Upper lobe of left lung (tissue), 6 donors: ENCODE measurements around the gene PRDM16. TPM values are rescaled to one million over a fixed set of nuclear protein-coding genes. Genes with fewer than 3 reads are reported as not detected.

Experiments used
- ATAC-seq, 2 donors: fragments of 200-7000 bp; cut with Tn5 transposase; one replicate each; pipeline ENCODE4 v1.9.1; 2022; ENCODE audit warnings: mild to moderate bottlenecking in 2 of 2, moderate library complexity in 2 of 2; ENCODE audit not compliant: low FRiP score in 2 of 2
- DNase-seq, 2 donors: peaks; one replicate each; pipeline ENCODE4 v3.0.0-alpha.2; 2019 to 2020
- H3K27ac ChIP-seq, 4 donors: fragments of 200-600 bp; sonication (generic); one replicate each; pipeline ENCODE4 v1.5.1; 2016 to 2019
- H3K27me3 ChIP-seq, 4 donors: fragments of 200-600 bp; sonication (generic); one replicate each; pipeline ENCODE4 v1.5.1; 2017 to 2019
- H3K36me3 ChIP-seq, 4 donors: fragments of 200-600 bp; sonication (generic); one replicate each; pipeline ENCODE4 v1.5.1; 2016 to 2019
- H3K4me1 ChIP-seq, 4 donors: fragments of 200-600 bp; sonication (generic); one replicate each; pipeline ENCODE4 v1.5.1; 2018 to 2019
- H3K4me3 ChIP-seq, 4 donors: fragments of 200-600 bp; sonication (generic); one replicate each; pipeline ENCODE4 v1.5.1; 2017 to 2019; ENCODE audit warnings: mild to moderate bottlenecking in 2 of 4, moderate library complexity in 1 of 4
- H3K9me3 ChIP-seq, 4 donors: fragments of 200-600 bp; sonication (generic); one replicate each; pipeline ENCODE4 v1.5.1; 2018 to 2019
- CTCF ChIP-seq, 6 experiments: fragments of 450-650 bp in 4 of 6; fragments of 200-600 bp in 2 of 6; sonication (generic) in 2 of 6; IDR thresholded peaks; one replicate each; pipeline ENCODE4 v1.5.1; 2016 to 2019; ENCODE audit warnings: antibody characterized with exemption in 6 of 6
- EP300 ChIP-seq, 4 donors: sonication (generic); formaldehyde crosslinking; IDR thresholded peaks; one replicate each; pipeline ENCODE4 v1.5.1; 2017; ENCODE audit warnings: antibody characterized with exemption in 4 of 4, control low read depth in 2 of 4
- POLR2A ChIP-seq, 4 donors: fragments of 450-650 bp; IDR thresholded peaks; one replicate each; pipeline ENCODE4 v1.5.1; 2016 to 2017; ENCODE audit warnings: antibody characterized with exemption in 4 of 4, mild to moderate bottlenecking in 2 of 4
- POLR2AphosphoS5 ChIP-seq, 2 donors: sonication (generic); formaldehyde crosslinking; IDR thresholded peaks; one replicate each; pipeline ENCODE4 v1.5.1; 2017; ENCODE audit warnings: antibody characterized with exemption in 2 of 2
- WGBS, 2 donors: methylation state at CpG; one replicate each; pipeline ENCODE4 v1.1.5; 2017 to 2018; 5-methylcytosine and 5-hydroxymethylcytosine counted together
- total RNA-seq, 6 donors: library from RNA; depleted of rRNA in 4 of 6; stranded (reverse); fragments of >200 nt in 4 of 6; gene quantifications; one replicate each; pipeline versions ENCODE4 v1.1.0 to v1.2.1, GENCODE V29; 2016 to 2021
- donor health status: DM: no; HTN: no; CAD: no; lungs with moderate emphysema.
- donor health status: DM: no; HTN: yes; CAD: no; lungs with severe emphysema.

Gene PRDM16
- total RNA-seq, 6 donors from 2014 or later, result 12.3 to 54.5 (median 21.2) TPM

- TF ChIP-seq CTCF (IDR thresholded peaks at IDR 0.05), result no peak
- no peak for TF ChIP-seq POLR2A (IDR thresholded peaks at IDR 0.05)
- TF ChIP-seq EP300 (IDR thresholded peaks at IDR 0.05), result no peak
- no peak for TF ChIP-seq POLR2AphosphoS5 (IDR thresholded peaks at IDR 0.05)
Measured at GRCh38 chr1:3263790-3264189, 194.8 kb downstream of the PRDM16 start.

DNA sequence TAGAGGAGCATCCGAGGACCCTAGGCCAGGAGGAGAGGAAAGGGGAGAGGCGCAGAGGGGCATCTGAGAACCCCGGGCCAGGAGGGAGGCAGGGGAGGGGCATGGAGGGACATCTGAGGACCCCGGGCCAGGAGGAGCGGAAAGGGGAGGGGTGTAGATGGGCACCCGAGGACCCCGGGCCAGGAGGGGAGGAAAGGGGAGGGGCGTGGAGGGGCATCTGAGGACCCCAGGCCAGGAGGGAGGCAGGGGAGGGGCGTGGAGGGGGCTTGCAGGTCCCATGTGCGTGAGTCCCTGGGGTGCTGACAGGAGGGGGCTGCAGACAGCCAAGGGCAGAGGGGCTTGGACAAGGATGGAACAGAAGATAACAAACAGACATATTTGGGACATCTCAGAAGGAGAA is 195.5 kb downstream of the PRDM16 start:
- WGBS, 2 donors, result 71 to 73% methylated on average over 9 to 10 of the region's 10 CpGs
- H3K4me3 ChIP-seq, result no peak overlapping the region
- H3K4me1 ChIP-seq, result no peaks in the 10 kb centered on the region
- H3K36me3 ChIP-seq, result no peaks in the 10 kb centered on the region
- DNase-seq (no peak), ATAC-seq (no peak)
- H3K27ac ChIP-seq, result no peak overlapping the region
- TF ChIP-seq CTCF (IDR thresholded peaks at IDR 0.05) (no peak), POLR2A (IDR thresholded peaks at IDR 0.05) (no peak), EP300 (IDR thresholded peaks at IDR 0.05) (no peak), POLR2AphosphoS5 (IDR thresholded peaks at IDR 0.05) (no peak)
- no peaks in the 10 kb centered on the region for H3K27me3 ChIP-seq
- H3K9me3 ChIP-seq, result no peaks in the 10 kb centered on the region

More at GRCh38 chr1:3263790-3264189, 194.8 kb downstream of the PRDM16 start:
- DNase-seq (no peak), ATAC-seq (no peak)
- no peaks in the 10 kb centered on the region for H3K36me3 ChIP-seq
- H3K4me3 ChIP-seq, result no peak overlapping the region
- H3K27ac ChIP-seq, result no peak overlapping the region
- no peaks in the 10 kb centered on the region for H3K4me1 ChIP-seq
- H3K27me3 ChIP-seq, result no peaks in the 10 kb centered on the region
- H3K9me3 ChIP-seq, result no peaks in the 10 kb centered on the region
- WGBS, 2 donors, result 79 to 82% methylated on average over 8 to 10 of the region's 10 CpGs

DNA sequence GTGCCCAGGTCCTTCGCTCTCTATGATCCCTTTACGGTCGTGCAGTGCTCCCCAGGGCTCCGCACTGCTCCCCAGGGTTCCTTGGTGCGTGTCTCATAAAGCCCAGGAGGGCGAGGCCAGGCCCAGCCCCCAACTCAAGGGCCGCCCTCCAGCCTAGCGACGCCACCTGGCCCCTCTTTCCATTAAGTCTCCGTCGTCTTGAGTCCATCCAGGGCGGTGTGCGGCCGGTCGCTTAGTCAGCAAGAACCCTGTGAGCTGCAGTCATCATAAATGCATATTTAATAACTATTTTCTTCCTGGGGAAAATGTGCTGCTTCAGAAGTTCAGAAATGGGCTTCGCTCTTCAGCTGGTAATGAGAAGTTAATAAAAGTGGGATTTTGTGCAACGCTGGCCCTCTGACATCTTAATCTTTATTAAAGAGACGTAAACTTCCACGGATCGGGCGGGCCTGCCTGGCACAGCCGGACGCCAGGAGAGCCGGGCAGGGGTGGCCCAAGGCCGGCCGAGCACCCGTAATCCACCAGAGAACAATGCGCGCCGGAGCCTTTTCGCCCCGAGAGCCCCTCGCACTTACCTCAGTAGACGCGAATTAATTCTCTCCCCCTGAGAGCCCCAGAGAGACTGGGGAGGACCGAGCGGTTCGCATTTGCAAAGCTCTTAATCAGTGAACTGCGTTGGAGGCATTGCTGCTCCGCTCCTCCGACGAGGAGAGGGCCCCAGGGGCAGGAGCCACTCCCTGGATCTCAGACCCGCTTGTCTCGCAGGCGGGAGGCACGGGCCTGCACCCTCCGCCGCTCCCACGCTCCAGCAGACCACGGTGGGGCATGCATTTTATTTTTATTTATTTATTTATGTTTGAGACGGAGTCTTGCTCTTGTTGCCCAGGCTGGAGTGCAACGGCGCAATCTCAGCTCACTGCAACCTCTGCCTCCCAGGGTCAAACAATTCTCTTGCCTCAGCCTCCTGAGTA is 197.1 kb downstream of the PRDM16 start:
- TF ChIP-seq POLR2A (IDR thresholded peaks at IDR 0.05), result no peak
- TF ChIP-seq EP300 (IDR thresholded peaks at IDR 0.05), result no peak
- no peak for TF ChIP-seq CTCF (IDR thresholded peaks at IDR 0.05)
- no peak for TF ChIP-seq POLR2AphosphoS5 (IDR thresholded peaks at IDR 0.05)
- H3K4me1 ChIP-seq, result no peaks in the 10 kb centered on the region
- DNase-seq, result peak in 1 of 2 donors; percentile 75
- H3K27ac ChIP-seq, result no peak overlapping the region
- no peak overlapping the region for H3K4me3 ChIP-seq
- no peaks in the 10 kb centered on the region for H3K27me3 ChIP-seq
- H3K9me3 ChIP-seq, result no peaks in the 10 kb centered on the region
- no peaks in the 10 kb centered on the region for H3K36me3 ChIP-seq
- no peak for ATAC-seq
- 89% methylated on average over 53 of the region's 53 CpGs for whole genome bisulfite sequencing, 2 donors

DNA sequence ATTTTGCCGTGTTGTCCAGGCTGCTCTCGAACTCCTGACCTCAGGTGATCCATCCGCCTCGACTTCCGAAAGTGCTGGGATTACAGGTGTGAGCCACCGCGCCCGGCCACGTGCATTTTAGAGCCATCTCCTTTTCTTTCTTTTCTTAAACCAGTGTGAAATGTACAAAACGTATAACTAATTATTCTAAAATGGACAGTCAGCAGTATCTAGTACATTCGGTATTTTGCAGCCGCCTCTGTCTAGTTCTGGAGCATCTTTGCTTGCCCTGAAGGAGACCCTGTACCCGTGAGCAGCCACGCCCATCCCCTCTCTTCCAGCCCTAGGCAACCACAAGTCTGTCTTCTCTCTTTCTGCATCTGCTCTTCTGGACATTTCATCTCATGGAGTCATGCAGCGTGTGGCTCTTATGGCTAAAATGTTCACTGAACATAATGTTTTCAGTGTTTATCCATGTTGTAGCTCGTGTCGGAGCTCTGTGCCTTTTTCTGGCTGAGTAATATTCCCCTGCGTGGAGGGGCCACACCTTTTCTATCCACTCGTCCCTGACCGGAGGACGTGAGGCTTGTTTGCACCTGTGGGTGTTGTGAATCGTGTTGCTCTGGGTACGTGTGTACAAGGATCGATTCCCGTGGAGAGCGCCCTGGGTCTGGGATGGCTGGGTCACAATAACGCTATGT is 198.0 kb downstream of the PRDM16 start:
- ATAC-seq, result no peak
- Histone ChIP-seq H3K9me3 (no peaks in the 10 kb centered on the region), H3K27me3 (no peaks in the 10 kb centered on the region), H3K4me1 (no peaks in the 10 kb centered on the region), H3K36me3 (no peaks in the 10 kb centered on the region), H3K4me3 (no peak overlapping the region), H3K27ac (no peak overlapping the region)
- 89 to 91% methylated on average over 27 of the region's 27 CpGs for WGBS, 2 donors
- TF ChIP-seq EP300 (IDR thresholded peaks at IDR 0.05), result no peak
- no peak for TF ChIP-seq POLR2AphosphoS5 (IDR thresholded peaks at IDR 0.05)
- no peak for TF ChIP-seq POLR2A (IDR thresholded peaks at IDR 0.05)
- no peak for TF ChIP-seq CTCF (IDR thresholded peaks at IDR 0.05)
- no peak for DNase-seq
